Ecto neural progenitor cell (in vitro differentiated cells): ENCODE data around the gene CHSY1.

ENCODE experiments used
- DNase-seq: peaks from one replicate; pipeline ENCODE4 v3.0.0-alpha.2; 2018; ENCODE audit warnings: low spot score

CHSY1 gene

GRCh38 chr15:101170568-101171350 lies 81.1 kb downstream of the CHSY1 start:
- DNase-seq, result no peak

- DNase-seq, result no peak
Observed at GRCh38 chr15:101169495-101170071, 82.3 kb downstream of the CHSY1 start.

GRCh38 chr15:101168898-101169494 lies 82.9 kb downstream of the CHSY1 start:
- no peak for DNase-seq

DNA sequence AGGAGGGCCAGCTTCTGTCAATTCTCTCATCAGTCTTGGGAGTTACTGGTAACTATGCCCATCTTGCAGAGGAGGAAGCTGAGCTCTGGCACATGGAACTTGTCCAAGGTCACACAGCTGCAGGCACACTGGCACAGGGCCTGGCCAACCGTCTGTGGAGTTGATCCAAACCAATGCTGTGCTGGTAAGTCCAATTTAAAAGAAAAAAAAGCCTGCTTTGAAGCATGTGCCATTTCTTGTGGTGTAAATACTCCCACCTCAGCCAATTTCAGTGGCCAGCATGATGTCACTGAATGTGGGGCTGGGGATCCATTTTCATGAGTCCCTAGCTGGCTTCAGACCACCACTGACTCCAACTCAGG lies 83.4 kb downstream of the CHSY1 start:
- no peak for DNase-seq

GRCh38 chr15:101167753-101168462 lies 83.9 kb downstream of the CHSY1 start:
- DNase-seq, result no peak

DNA sequence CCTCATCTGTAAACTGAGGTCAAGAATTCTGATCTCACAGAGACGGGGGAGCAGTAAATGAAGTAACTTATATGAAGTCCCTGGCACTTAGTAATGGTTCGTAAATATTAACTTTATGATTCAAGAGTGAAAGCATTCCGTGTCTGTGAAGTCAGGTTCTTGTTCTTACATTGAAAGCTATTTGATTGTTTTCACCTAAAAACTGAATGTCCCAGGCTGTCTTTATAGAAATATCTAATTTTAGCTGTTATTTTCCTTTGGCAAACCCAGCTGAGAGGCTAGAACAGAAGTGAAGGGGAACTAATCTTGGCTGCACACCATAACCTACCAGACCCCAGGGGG lies 84.5 kb downstream of the CHSY1 start:
- DNase-seq, result no peak

- no peak for DNase-seq
Observed at GRCh38 chr15:101165905-101166471, 85.9 kb downstream of the CHSY1 start.

GRCh38 chr15:101162701-101163483 lies 89.0 kb downstream of the CHSY1 start:
- no peak for DNase-seq

GRCh38 chr15:101161656-101162055 lies 90.2 kb downstream of the CHSY1 start:
- DNase-seq, result no peak

DNA sequence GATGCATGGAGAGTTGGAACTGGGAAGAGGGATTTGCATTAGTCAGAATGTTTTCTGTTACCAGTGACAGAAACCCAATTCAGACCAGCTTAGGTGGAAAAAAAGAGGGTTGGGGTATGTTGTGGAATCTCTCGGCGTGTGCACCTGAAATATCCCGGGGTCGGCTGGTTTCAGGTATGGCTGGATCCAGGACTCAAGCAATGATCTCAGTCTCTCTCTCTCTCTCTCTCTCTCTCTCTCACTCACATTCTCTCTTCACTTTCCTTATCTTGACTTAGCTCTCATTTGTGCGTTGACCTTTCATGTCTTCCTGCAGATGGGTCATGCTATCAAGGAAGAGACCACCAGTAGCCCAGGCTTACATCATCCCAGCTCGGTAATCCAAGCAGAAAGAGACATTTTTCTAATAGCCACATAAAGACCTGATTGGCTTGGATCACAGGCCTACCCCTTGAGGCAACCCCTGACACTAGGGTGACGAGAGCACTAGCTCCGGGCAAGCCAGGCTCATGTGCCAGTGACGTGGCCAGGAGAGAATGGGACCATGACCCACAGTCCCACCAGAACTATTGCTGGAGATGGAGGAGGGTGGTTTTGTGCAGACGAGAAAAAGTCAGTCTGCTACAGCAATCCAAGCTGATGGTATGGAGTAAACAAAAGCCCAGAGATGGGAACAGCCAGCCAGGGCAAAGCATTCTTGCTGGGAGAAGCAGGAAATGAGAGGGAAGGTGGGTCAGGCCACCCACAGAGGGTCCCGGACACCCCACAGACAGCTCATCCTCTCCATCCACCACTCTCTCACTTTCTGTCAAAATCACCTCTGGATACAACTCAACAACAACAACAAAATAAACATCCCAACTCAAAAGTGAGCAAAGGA lies 91.7 kb downstream of the CHSY1 start:
- no peak for DNase-seq

- no peak for DNase-seq
Observed at GRCh38 chr15:101159096-101159935, 92.5 kb downstream of the CHSY1 start.

DNA sequence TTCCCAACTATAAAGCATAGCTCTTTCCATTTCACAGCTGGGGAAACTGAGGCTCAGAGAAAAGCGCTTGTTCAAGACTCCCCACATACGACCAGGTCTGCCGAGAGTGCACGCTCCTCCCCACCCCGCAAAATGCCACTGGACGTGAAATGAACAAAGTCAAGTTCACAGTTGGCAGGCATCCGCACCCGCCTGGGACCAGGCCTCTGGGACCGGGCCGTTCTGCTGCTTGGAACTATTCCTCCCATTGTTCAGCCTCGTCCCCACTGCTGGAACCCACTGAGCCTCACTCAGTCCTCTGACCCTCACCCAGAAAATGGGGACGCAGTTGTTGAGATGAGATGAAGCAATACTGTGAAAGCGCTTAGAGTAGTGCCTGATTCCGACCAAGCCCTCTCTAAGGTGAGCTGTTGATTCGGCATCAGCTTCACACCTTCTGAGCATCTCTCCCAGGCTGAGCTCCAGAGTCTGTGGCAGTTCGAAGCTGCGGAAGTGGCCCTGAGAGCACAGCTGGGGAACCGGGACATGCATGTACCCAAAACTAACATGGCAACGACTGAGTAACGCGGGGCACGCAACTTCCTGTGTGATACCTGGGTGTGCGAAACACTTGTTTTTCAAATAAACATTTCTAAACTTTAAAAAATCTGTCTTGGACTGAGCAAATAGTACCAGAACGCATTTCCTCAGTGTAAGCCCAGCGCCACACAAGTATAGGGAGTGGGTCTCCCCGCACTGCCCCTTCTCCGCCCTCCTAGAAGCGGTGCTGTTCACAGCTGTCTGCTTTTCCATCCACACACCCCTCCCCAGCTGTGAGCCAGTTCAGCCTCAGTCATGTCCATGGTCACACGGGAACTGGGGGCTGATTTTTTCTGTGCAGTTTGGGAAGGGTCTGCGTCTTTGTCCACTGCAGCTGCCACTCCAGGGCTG lies 93.4 kb downstream of the CHSY1 start:
- DNase-seq, result no peak

GRCh38 chr15:101157721-101158120 lies 94.1 kb downstream of the CHSY1 start:
- no peak for DNase-seq

GRCh38 chr15:101156509-101157159 lies 95.2 kb downstream of the CHSY1 start:
- no peak for DNase-seq

GRCh38 chr15:101156061-101156460 lies 95.8 kb downstream of the CHSY1 start:
- no peak for DNase-seq

DNA sequence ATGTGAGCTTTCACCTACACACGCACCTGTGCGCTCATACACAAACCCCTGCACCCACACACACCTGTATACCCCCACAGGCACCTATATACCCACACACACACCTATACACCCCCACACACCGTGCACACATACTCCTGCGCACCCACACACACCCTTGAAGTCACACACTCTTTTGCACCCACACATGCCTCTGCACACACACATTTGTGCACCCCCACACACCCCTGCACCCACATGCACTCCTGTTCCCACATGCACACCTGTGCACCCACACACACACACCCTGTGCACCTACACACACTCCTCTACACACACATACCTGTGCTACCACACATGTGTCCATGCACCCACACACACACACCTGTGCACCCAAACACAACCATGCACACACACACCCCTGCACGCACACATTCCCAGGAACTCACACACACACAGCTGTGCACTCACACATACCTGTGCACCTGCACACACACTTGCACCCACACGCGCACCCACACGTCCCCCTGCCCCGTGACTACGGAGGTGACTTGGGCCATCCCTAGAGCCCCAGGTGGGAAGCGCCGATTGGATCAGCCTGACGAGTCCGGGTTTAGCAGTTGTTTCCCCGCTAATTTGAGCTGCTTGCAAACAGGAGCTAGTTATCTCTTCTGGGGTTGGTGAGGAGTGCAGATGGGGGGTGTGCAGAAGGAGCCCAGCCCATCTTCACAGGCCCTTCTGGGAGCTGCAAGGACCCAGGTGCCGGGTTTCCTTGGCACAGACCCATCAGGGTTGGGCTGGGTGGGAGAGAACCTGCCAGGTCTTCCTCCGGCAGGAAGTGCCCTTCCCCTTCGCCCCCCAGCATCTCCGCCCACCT lies 97.8 kb downstream of the CHSY1 start:
- DNase-seq, result no peak

DNA sequence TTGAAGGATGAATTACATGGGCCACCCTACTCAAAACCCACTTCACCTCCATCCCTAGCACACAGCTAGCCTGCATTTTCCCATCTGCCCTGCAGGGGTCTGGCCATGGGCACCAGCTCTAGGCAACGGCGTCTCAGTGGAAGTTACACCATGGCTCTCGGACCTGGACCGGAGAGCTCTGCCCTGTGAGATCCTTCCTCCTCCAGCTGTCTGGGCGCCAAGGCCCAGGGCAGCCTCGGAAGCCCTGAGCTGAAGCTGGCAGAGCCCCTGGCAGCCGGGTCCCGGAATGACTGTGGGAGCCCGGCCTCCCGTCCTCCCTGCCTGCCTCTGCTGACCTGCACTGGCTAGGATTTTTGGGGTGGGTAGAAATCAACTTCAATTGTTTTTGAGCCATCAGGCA lies 98.9 kb downstream of the CHSY1 start:
- DNase-seq, result no peak
